NCI-H1105 (cell line): ENCODE results near the gene CEND1.

Experiments used
- DNase-seq: peaks from one replicate; lab custom pipeline; 2025; lab: John Stamatoyannopoulos, UW

Gene CEND1

DNA sequence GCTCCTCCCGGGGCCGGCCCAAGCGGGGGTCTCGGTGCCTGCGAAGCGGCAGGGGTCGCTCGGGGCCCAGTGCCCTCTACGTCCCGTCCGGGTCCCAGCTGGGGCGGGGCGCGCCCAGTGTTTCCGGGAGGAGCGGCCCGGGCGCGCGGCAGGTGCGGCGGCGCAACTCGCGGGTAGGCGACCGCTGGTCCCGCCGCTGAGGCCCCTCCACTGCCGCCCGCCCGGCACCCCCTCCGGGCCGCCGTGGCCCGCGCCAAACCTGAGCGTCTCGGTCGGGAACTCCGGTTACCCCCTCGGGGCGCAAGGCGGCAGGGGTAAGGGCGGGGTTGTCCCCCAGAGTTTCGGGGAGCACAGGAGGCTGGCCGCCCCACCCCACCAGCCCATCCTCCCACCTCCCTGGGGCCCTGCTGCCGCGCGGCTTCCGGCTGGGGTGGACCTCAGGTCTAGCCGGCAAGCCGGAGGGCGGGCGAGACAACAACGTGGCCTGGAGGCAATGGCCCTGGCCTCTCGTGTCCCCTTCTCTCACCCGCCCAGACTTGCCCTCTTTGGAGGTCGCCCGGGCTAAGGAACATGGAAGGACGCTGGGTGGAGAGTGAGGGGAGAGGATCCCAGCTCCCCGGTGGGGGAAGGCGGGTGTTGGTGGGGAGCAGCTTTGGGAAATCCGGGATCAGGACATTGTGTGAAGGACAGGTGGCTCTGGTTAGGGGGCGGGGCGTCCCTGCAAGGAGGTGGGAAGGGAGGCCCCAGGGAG lies 37.4 kb upstream of the CEND1 start:
- no peak for DNase-seq

DNA sequence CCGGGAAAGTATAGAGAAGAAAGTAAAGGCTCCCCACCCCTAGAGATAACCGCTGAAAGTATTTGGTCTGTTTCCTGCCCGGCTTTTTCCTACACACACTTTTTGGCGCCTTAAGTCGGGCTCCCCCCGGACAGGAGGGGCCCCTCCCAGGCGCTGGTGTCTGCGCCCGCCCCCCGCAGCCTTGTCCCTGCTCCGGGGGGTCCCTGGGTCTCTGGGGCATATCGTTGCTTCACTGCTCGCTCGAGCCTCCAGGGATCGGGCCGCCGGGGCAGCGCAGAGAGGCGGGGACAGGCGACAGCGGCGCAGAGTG lies 36.9 kb upstream of the CEND1 start:
- no peak for DNase-seq

DNA sequence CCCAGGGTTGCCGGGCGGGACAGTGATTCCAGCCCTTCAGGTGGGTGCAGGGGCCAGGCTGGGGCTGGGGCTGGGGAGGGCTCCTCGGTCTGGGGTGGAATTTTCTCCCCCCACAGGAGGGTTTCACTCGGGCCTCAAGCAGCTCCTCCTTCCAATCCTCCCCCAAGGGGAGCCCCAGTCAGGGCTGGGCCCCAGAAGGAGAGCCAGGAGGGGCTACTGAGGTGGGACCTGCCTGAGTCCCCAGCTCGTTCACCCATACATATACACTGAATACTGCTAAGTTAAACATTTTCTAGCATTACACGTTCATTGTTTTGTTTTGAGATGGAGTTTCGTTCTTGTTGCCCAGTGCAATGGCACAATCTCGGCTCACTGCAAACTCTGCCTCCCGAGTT lies 36.3 kb upstream of the CEND1 start:
- DNase-seq = no peak

DNA sequence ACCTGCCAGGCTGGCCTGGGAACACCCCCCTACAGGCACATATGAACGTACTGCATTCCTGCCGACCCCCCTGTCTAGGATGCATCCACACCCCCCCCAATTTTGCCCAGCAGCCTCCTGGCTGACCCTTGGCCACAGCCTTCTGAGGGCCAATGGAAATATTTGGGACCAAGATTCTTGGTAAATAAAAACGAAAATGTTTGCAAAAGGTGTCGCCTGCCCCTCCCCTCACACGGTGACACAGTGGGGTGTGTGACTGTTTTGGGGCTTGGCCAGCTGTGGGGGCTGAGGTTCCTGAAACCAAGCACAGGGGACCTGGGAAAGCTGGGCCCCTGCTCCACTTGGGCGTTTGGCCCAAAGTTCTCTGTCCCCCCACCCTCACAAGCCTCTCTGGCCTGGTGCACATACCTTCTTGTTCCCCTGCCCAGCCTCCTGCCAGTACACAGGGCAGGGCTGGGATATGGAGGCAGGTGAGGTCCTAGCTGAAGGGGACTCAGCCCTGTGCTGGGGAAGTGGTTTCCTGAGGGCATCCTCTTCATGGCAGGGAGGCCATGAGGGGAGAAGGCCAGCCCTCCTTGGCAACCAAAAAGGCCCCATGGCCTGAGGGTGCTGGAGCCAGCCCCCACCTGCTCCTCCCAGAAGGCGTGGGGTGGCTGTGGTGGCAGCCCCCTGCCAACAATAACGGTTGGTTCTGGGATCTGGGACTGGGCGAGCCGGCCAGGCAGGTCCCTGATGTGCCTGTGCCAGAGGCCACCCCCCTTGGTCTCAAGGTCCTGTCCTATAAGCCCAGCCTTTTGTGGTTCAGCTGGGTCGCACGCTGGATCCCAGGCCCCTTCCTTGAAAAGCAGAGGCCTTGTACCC lies 35.7 kb upstream of the CEND1 start:
- no peak for DNase-seq

DNA sequence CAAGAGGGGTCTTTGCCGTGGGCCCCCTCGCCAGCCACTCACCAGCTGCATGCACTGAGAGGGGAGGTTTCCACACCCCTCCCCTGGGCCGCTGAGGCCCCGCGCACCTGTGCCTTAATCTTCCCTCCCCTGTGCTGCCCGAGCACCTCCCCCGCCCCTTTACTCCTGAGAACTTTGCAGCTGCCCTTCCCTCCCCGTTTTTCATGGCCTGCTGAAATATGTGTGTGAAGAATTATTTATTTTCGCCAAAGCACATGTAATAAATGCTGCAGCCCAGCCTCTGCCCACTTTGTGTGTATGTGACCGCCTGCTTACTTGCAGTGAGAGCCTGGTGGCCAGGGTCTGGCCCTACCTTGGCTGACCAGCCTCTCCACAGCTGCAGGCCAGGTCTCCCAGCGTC lies 35.1 kb upstream of the CEND1 start:
- DNase-seq = peak; percentile 70

DNA sequence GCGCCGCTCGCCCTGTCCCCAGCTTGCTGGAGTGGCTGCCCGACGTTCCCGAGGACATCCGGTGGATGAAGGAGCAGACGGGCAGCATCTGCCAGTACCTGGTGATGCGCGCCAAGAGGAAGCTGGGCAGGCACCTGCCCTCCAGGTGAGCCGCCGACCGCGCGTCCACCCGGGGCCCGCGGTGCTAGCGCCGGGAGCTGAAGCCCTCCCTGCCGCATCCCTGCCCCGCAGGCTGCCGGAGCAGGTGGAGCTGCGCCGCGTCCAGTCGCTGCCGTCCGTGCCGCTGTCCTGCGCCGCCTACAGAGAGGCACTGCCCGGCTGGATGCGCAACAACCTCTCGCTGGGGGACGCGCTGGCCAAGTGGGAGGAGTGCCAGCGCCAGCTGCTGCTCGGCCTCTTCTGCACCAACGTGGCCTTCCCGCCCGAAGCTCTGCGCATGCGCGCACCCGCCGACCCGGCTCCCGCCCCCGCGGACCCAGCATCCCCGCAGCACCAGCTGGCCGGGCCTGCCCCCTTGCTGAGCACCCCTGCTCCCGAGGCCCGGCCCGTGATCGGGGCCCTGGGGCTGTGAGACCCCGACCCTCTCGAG lies 34.5 kb upstream of the CEND1 start:
- DNase-seq = peak; percentile 87

DNA sequence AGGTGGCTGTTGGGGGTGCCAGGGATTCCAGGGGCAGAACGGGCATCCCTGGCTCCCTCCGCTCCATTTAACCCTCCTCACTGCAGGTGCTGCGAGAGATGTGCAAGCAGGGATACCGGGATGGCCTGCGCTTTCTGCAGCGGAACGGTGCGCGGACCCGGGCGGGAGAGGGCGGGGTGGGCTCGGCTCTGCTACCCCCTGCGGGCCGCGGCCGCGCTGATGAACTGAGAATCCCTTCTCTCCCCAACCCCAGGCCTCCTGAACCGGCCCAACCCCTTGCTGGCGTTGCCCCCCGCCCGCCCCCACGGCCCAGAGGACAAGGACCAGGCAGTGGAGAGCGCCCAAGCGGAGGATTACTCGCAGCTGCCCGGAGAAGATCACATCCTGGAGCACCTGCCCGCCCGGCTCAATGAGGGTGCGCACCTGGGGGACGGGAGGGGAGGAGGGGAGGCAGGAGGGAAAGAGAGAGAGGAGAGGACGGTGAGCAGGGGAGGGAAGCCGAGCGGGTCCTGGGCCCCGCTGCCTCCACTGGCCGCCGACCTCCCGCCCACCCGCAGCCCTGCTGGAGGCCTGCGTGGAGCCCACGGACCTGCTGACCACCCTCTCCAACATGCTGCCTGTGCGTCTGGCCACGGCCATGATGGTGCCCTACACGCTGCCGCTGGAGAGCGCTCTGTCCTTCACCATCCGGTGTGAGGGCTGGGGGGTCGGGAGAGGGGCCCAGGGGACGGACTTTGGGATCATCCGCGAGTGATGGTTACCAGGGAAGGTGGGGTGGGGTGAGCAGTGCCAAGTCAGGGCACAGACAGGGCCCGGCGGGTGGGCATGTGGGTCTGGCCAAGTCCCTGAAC lies 33.8 kb upstream of the CEND1 start:
- peak; percentile 58 for DNase-seq

DNA sequence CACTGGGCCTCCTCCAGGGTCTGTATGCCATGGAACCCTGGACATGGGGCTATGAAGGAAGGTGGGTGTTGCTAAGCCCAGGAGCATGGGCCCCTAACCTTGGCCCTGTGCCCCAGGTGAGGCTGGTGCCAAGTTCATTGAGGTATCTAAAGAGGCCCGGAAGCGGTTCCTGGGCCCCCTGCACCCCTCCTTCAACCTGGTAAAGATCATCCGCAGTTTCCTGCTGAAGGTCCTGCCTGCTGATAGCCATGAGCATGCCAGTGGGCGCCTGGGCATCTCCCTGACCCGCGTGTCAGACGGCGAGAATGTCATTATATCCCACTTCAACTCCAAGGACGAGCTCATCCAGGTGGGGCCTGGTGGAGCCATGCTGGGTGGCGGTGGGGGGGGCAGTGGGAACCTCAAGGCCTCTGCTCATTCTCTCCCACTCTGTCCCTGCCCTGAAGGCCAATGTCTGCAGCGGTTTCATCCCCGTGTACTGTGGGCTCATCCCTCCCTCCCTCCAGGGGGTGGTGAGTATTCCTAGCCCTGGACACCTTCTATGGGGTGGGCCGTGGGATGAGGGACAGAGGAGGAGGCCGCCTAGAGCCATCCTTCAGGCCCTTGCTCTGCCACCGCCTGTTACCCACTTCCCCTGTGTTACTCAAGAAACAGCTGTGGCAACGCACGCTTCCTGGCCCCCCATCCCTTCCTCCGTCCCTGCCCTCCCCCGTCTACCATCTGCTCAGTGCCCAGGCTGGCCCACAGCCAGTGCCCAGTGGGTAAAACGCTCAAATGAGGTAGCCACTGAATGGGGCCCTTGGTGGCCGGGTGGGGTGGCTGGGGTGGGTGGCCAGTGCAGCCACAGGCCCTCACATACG lies 31.9 kb upstream of the CEND1 start:
- DNase-seq = no peak

DNA sequence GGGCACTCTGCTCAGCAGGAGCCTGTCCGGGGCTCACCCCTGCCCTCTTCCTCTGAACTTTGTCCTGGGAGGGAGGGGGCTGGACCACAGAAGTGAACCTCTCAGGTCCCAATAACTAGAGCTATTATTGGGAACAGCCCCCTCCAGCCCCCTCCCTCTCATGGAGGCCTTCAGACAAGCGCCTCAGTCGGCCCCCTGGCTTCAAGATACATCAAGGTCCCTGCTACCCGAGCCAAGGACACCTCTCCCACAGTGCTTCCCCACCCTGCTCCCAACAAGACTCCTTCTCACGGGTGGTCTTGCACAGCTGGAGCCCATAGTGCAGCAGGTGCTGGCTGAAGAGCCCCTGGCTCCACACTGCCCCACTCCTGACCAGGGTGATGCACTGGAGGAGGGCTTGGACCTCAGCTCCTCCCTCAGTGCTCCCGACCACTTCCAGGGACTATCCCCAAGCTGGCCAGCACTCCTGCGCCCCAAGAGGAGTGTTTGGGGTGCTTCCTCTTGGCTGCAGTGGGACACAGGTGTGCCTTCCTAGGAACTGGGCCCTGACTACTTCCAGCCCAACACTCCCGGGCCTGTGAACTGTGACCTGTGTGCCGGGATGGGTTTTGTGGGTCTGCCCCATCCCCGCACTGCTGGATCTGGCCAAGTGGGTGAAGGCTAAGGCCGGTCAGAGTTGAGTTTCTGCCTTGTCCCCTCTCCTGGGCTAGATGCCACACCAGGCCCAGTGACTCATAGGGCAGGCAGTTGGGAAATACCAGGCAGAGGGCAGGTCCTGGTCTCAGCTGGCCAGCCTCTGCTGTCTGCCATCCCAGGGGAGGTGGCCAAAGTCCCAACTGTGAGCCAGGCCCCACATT lies 31.0 kb upstream of the CEND1 start:
- DNase-seq = no peak

DNA sequence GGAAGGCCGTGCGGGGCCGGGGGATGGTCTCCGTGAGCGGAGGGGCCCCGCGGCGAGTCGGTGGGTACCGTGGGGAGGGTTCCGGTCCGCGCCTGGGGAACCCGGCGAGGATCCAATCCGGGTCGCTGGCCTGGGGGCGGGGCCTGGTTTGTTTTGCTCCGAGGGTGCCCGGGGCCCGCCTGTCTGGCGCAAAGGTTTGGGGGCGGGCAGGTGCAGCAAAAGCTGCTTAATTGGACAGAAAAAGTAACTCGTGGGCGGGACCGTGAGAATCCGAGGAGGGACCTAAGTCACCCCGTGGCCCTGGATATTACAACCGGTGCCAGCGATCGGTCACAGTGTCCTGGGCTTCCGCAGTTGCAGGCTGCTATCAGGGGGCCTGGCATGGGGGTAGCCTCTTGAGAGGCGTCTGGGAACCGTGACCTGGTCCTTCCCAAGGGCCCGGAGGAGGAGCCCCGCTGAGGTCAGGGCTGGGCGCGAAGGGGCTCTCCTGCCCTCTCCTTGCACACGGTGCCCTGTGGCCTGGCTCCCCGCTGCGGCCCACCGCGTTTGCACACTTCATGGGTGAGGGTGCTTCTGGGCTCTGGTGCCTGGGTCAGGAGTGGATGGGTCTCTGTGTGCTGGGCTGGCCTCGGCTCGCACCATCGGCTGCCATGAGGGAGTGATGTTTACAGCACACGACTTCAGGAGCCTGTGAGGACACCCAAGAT lies 30.2 kb upstream of the CEND1 start:
- peak; percentile 94 for DNase-seq

DNA sequence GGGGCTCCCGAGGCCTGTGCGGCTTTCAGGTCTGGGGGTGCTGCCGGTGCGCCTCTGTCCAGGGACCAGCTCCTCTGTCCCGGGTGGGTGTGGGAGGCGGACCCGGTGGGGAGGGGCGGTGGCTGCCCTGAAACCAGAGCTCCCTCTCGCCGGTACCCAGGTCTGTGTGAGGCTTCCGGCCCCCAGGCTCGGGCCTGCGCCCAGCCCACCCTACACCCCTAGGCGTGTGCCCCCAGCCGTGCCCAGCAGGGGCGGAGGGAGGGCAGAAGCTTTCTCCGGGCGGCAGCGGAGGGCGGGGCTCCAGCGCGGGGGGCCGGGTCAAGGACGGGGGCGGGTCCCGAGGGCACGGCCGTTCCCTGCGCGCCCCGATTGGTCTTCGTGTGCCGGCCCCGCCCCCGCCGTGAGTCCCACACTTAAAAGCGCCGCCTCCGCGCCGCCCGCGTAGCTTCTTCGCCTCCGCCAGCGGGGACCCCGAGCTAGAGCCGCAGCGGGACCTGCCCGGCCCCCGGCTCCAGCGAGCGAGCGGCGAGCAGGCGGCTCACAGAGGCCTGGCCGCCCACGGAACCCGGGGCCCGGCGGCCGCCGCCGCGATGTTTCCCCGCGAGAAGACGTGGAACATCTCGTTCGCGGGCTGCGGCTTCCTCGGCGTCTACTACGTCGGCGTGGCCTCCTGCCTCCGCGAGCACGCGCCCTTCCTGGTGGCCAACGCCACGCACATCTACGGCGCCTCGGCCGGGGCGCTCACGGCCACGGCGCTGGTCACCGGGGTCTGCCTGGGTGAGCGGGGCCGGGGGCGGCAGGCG lies 29.4 kb upstream of the CEND1 start:
- peak; percentile 91 for DNase-seq

DNA sequence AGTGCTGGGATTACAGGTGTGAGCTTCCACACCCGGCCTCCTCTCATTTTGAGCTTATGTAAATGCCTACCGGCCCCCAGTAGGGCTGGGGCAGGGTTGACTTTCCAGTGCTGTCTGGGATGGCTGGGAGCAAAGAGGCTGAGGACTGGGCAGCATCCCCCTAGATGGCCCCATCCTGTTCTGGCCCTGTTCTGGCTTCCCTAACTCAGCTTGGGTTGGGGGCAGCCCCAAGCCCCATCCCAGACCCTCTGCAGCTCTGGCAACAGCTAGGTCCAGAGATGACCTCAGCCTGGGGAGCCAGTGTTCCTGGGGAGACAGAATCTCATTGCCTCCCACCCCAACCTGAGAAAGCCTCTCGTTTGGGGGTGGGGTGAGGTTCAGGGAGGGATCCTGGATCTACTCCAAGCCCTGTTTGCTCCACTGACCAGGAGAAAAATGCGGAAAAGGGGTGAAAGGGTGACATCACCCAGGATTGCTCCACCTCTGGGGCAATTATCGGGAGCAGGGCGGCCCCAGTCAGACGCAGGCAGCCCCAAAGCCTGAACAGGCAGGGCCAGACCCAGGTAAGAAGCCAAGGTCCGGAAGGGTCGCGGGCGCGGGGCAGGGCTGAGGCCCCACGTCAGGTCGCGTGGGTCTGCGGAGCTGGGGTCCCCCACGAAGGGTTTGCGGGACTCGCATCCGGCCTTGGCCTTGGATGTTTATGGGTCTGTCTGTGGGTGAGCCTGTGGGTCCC lies 28.7 kb upstream of the CEND1 start, which contains the start of gene PNPLA2:
TSS of gene PNPLA2 (plus strand) at position 519 of the 733 bp plus-strand sequence. CDS start 805 bp downstream, outside the sequence.
- DNase-seq = no peak

DNA sequence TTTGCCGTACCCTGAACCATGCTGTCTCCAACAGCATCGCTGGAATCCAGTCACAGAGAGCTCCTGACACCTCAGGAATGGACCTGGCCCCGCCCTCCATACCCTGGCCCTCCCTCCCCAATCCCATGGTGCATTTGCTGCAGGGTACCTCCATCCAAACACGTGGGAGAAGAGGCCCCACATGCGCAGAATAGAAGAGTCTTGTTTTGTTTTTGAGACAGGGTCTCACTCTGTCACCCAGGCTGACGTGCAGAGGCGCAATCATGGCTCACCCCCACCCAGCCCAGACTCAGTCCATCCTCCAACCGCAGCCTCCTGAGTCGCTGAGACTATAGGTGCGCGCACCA lies 26.5 kb upstream of the CEND1 start:
- no peak for DNase-seq

DNA sequence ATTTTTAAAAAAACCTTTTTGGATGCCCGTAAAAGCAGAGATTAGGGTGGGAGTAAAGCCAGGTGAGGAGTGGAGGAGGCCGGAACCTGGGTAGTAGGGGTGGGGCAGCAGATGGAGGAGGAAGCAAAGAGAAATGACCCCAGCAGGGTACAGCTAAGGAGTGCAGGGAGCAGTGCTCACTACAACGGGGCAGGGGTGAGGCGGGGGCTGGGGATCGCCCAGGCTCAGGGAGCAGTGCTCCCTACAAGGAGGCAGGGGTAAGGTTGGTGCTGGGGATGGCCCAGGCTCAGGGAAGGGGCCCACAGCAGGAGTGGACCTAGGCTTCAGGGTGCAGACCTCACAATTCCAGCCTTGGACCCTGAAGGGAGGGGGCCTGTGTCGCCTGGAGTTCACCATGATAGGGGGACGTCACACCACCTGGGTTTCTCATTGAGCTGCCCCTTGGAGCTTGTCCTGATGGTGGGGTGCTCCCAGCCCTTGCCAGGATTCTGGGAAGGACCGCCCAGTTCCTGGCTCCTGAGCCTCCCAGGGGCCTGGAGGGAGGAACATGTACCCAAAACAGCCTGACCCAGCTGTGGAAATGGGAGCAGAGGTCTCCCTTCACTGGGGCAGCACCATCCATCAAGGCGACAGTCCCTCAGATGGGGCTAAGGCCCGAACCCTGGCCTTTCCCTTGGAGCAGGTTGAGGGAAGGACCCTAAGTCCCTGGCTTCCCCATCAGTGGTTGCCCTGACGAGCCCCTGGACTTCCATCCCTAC lies 26.0 kb upstream of the CEND1 start:
- no peak for DNase-seq

DNA sequence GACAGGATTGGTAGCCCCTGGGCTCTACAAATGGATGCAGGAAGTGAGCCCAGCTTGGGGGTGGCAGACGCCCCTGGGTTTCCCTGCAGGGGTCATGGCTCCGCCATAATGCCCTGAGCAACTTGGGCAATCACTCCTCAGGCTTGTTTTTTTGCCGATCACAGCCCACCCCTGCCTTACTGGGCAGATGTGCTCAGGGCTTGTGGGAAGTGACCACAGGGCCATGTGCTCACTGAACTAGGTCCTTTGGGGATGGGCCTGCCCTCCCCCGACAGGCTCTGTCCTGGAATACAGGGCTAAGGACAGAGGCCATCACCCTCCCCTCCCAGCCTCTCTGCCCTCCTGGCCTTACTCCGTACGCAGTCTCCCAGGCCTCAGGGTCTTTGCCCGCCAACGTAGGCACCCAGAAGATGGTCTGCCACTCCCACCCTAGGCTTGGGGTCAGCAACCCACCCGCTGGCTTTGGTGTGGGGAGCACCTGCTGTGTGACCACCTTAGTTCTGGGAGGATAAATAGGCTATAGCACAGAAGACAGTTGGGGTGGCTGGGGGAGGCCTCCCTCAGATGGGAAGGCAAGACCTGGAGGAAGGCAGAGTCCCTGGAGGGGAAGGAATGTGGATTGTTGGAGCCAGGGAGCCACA lies 23.7 kb upstream of the CEND1 start:
- DNase-seq = no peak

DNA sequence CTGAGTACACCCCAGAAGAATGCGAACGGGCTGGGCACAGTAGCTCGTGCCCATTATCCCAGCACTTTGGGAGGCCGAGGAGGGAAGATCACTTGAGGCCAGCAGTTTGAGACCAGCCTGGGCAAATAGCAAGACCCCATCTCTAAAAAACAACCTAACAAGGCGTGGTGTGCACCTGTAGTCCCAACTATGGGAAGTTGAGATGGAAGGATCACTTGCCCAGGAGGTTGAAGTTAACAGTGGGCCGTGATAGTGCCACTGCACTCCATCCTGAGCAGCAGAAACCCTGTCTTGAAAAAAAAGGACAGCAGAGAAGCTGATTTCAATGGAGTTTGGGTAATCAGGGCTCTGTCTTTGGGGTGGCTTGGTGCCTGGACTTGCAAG lies 23.2 kb upstream of the CEND1 start:
- no peak for DNase-seq

DNA sequence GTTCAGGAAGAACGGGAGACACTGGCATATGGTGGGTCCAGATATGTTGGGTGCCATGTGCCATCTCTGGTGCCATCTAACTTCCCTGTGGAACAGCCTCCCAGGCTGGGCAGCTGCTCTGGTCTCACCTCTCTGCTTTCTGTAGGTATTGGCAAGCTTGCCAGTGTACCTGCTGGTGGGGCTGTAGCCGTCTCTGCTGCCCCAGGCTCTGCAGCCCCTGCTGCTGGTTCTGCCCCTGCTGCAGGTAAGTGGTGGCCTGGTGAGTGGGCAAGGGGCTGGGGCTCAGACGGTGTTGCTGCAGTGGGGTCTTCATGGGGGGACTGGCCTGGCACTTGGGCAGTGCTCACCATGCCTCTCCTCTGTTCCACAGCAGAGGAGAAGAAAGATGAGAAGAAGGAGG lies 22.5 kb upstream of the CEND1 start:
- no peak for DNase-seq
